NCI-H1694 treated with DMSO at 0.1 percent for 48 hours (cell line): ENCODE results near the gene FA2H.
"Not testable (repeated sequence)": the region's sequence is repeated elsewhere in the genome, so short reads cannot be mapped to it uniquely, and the experiment has no call there.

Source experiments
- DNase-seq: peaks from one replicate; lab custom pipeline; 2025; lab: John Stamatoyannopoulos, UW

FA2H gene, protein sequence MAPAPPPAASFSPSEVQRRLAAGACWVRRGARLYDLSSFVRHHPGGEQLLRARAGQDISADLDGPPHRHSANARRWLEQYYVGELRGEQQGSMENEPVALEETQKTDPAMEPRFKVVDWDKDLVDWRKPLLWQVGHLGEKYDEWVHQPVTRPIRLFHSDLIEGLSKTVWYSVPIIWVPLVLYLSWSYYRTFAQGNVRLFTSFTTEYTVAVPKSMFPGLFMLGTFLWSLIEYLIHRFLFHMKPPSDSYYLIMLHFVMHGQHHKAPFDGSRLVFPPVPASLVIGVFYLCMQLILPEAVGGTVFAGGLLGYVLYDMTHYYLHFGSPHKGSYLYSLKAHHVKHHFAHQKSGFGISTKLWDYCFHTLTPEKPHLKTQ

DNA sequence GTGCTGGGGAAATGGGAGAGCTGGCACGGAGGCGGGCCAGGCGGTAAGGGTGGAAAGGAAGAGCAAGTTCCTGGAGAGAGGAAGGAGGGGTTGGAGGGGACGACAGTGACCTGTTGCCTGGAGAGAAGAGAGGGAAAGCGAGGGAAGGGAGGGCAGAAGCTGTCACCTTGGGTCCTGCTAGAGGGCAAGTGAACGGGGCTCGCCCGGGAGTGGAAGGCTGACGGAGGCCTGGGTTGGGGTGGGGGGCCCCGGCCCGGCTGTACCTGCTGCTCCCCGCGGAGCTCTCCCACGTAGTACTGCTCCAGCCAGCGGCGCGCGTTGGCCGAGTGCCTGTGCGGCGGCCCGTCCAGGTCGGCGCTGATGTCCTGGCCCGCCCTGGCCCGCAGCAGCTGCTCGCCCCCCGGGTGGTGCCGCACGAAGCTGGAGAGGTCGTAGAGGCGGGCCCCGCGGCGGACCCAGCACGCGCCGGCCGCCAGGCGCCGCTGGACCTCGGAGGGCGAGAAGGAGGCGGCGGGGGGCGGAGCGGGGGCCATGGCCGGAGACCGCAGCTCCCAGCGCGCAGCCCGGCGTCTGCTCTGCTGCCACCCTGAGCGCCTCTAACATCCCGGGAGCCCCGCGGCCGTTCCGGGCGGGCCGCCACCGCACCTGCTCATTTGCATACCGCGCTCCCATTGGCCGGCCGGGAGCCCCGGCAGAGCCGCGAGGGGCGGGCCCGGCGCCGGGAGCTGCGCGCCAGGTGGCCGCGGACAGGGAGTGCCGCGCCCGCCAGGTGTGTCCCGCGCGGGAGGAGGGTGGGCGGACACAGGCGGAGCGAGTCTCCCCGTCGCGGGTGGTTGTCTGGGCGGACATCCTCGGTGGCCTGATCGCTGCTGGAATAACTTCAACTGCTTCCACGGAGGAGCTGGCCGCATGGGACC, at the start of gene FA2H:
Gene FA2H (minus strand): TSS at position 598 of the 917 bp plus-strand sequence. CDS start 65 bp downstream, at position 533.
- peak; percentile 12 for DNase-seq

DNA sequence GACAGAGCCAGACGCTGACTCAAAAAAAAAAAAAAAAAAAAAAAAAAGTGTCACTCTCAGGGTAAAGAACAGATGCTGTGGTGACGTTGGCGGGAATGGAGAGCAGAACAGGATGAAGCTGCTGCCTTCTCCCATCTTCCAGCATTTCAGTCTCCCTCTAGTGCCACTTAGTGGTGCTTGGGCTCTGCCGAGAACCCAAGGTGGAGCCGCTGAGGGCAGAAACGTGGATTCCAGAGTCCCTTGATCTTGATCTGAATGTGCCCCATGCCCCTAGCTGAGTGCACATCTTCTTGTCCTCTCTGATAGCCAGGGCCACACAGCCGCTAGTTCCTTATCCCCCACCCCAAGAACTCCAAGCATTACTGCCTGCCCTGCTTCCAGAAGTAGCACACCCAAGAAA, 43.2 kb upstream of the FA2H start:
- DNase-seq = no peak

GRCh38 chr16:74813109-74813641, 38.6 kb upstream of the FA2H start:
- peak; percentile 37 for DNase-seq

GRCh38 chr16:74811911-74812310, 37.3 kb upstream of the FA2H start:
- DNase-seq = no peak

- DNase-seq = not testable (repeated sequence)
Measured at GRCh38 chr16:74811216-74811615, 36.6 kb upstream of the FA2H start.

GRCh38 chr16:74807052-74807646, 32.5 kb upstream of the FA2H start:
- no peak for DNase-seq

- no peak for DNase-seq
Measured at GRCh38 chr16:74800216-74800871, 25.7 kb upstream of the FA2H start.

DNA sequence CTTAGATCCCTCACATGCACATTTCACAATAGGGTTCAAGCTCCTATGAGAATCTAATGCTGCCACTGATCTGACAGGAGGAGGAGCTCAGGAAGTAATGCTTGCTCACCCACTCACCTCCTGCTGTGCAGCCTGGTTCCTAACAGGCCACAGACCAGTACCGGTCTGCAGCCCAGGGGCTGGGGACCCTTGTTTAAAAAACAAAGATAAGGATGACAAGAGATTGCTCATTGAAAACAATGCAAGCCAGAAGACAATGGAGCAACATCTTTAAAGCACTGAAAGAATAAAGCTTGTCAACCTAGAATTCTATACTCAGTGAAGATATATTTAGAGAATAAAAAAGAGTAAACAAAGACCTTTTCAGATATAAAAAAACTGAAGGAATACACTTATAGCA, 22.8 kb upstream of the FA2H start:
- DNase-seq = no peak

- DNase-seq = no peak
Measured at GRCh38 chr16:74795104-74795503, 20.5 kb upstream of the FA2H start.

- DNase-seq = no peak
Measured at GRCh38 chr16:74794668-74795067, 20.0 kb upstream of the FA2H start.

DNA sequence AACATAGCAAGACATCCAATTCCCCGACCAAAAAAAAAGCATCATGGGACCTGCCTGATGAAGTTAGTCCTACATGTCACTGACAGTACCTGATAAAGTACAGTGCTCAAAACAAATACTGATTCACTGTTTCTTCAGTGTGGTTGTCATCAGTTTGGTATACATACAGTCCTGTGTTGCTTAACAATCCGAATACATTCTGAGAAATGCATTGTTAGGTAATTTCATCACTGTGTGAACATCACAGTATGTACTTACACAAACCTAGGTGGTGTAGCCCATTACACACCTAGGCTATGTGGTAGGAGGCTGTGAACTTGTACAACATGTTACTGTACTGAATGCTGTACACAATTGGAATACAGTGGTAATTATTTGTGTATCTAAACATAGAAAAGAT, 19.0 kb upstream of the FA2H start:
- no peak for DNase-seq

GRCh38 chr16:74792225-74792624, 17.6 kb upstream of the FA2H start:
- DNase-seq = no peak

- DNase-seq = not testable (repeated sequence)
Measured at GRCh38 chr16:74791749-74792148, 17.1 kb upstream of the FA2H start.

DNA sequence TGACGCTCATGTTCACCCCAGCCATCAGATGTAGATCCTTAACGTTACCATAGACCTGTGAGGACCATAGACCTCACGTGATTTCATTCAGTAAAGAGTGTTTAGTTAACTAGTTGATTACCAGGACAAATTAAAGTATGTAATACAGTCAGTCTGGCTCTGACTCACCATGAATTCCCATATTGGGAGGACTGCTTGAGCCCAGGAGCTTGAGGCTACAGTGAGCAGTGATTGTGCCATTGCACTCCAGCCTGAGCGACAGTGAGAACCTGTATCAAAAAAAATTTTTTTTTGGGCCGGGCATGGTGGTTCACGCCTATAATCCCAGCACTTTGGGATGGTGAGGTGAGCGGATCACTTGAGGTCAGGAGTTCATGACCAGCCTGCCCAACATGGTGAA, 13.5 kb upstream of the FA2H start:
- no peak for DNase-seq

DNA sequence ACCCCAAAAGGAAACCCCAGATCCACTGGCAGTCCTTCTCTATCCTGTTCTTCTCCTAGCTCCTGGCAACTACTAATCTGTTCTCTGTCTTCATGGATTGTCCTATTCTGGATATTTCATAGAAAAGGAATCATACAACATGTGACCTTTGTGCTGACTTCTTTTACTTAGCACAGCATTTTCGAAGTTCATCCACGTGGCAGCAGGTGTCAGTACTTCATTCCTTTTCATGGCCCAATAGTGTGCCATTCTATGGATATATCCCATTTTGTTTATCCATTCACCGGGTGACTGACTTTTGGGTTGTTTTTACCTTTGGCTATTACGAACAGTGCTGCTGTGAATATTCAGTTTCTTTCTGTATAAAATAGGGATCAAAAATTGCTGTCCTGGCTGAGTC, 10.4 kb upstream of the FA2H start:
- no peak for DNase-seq

DNA sequence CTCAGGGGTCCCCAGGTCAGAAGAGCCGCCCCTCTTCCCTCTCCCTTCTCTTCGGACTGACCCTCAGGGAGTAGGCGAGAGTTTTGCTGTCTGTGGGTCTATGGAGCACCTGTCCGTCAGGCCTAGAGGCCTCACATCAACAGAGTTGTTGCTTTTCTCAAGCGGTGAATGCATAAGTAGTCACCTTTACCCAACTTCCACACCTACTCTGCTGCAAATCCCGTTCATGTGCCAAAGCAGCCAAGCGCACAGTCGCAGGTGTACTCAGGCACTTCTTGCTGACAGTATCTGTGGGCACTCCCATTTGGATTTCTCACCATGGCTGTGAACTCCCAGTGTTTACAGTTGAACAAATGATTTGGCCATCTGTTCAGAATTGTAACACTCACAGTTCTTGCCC, 4.0 kb upstream of the FA2H start:
- DNase-seq = no peak

- no peak for DNase-seq
Measured at GRCh38 chr16:74776926-74777325, 2.3 kb upstream of the FA2H start.

- DNase-seq = no peak
Measured at GRCh38 chr16:74775255-74775654, 635 bp upstream of the FA2H start.

DNA sequence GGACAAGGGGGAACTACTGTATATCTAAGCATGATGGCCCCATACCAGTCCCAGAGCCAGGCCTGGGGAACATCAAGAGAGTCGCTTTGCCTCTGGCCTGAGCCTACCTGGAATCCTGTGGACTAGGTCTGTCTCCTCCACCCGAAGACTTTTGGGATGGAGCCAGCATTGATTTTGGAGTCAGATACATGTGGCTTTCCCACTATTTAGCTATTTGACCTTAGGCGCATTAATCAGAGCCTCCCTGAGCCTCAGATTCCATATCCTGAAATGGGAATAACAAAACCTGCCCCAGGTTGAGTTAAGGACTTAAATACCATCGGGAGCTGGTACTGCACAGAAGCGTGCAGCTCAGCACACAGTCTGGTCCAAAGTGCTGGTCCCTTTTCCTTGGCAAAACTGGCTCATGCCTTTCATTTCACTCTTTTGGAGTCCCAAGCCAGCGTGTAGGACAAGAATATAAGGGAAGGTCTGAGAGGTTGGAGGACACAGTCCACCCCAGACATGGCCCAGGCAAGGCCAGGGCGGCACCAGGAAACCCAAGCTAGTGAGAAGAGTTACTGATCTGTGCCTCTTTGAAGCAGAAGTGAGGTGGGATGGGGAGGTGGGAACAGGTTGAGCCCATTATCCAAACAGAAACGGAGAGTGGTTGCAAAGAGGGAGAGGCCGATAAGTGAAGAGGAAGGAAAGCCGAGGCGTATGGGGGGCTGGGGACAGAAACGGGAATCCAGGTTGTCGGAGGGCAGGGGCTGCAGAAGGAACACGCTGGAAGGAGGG, 986 bp downstream of the FA2H start:
- no peak for DNase-seq

GRCh38 chr16:74771656-74772315, 2.8 kb downstream of the FA2H start:
- no peak for DNase-seq
